Subcutaneous adipose tissue (tissue), 4 donors: ENCODE results near the gene XCR1. TPM values are rescaled to one million over a fixed set of nuclear protein-coding genes. Genes with fewer than 3 reads are reported as not detected.

Experiments used
- total RNA-seq, 4 donors: library from RNA; depleted of rRNA; stranded (reverse); fragments of >200 nt; gene quantifications; one replicate each; pipeline ENCODE4 v1.1.0, GENCODE V29; 2016
- TF ChIP-seq, protein P1 (sequence below): fragments of 450-650 bp; IDR thresholded peaks from one replicate; pipeline ENCODE4 v1.5.1; 2016; ENCODE audit warnings: low read depth, mild to moderate bottlenecking, control low read depth, antibody characterized with exemption, moderate library complexity

The XCR1 gene
- total RNA-seq, 4 donors from 2014 or later = not detected

DNA sequence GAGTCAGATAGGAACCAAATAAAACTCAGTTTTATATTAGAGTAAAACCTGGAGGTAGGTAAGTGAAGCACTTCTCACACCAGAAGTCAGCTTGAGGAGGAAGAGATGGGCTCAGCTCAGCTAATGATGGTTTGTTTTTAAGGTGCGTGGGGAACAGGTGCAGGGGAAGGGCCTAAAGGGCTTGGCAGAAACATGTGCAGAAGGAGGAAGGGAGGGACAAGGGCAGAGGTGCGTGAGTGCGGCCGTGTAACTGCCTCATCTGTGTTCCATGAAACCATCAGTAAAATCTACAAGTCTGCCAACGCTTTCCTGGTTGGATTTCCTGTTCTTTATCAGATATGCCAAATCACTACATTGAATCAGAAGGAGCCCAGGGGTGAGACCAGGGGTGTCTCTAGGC, 51.6 kb downstream of the XCR1 start:
- TF ChIP-seq, protein P1, sequence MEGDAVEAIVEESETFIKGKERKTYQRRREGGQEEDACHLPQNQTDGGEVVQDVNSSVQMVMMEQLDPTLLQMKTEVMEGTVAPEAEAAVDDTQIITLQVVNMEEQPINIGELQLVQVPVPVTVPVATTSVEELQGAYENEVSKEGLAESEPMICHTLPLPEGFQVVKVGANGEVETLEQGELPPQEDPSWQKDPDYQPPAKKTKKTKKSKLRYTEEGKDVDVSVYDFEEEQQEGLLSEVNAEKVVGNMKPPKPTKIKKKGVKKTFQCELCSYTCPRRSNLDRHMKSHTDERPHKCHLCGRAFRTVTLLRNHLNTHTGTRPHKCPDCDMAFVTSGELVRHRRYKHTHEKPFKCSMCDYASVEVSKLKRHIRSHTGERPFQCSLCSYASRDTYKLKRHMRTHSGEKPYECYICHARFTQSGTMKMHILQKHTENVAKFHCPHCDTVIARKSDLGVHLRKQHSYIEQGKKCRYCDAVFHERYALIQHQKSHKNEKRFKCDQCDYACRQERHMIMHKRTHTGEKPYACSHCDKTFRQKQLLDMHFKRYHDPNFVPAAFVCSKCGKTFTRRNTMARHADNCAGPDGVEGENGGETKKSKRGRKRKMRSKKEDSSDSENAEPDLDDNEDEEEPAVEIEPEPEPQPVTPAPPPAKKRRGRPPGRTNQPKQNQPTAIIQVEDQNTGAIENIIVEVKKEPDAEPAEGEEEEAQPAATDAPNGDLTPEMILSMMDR = no peak

DNA sequence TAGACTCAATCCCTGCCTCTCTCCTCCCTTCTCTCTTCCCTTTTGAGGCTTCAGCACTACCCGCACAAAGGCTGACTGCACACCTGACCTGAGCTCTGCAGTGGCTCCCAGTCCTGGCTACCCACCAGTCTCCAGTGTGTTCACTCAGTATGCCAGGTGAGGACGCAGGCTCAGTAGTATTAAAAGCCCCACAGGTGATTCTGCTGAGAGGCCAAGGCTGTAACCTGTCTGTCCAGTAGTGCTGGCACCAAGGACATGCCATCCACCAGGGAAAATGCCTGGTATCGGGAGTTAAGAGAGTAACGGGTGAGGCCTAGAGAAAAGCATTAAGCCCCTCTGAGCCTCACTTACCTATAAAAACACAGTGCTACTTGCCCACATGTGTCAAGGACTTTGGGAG, 52.6 kb downstream of the XCR1 start:
- TF ChIP-seq, protein P1 = no peak

DNA sequence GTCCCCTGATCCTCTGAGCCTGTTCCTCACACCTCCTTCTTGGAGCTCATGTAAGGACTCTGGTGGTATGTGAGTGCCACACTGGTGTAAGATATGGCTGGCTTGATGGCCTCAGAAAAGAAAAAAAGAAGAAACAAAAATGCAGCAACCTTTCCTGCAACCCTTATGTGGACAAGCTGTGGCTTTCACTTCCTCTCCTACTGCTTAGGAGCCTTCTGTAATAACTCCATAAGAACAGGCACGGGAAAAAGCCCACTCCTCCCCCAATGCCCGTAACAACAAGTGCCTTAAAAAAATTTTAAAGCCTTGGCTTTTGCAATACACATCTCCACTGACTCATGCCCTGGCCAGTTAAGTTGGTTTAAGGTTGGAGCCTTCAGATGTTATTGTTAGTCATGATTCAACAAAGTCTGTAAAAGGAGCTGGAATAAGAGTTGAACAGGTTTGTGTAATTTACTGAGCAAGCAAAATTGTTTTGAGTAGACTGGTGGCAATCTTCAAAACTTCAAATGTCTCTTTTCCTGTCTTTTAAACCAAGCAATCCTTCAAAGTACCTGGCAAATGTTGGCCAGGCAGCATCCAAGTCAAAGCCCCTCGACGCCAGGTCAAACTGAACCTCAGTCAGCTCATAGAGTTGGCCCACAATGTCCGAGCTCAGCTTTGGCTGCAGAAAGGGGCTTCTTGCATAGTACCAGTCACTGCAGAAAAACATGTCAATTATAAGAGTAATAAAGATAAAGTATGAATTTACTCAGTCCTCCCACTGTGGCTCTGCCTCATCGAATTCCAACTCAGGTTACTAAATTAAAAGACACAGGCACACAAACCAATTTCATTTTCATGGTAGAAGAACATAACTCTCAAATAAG, 54.5 kb downstream of the XCR1 start:
- TF ChIP-seq, protein P1 = no peak

DNA sequence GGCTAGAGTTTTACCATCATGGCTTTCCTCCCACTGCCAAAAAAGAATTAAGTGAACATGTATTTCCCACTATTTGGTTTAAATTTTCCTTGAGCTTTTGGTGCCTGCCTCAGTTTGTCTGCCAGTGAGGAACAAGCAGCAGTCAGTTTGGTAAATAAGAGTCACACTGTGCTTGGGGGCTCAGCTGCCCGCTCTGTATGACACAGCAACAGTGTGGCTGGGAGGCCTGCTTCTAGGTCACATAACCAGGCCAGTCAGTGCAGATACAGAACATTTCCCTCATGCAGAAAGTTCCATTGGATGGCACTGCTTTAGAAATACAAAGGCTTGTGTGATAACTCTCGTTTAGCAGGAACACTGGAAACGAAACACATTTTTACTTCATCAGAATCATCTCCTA, 57.3 kb downstream of the XCR1 start:
- TF ChIP-seq, protein P1 = no peak

DNA sequence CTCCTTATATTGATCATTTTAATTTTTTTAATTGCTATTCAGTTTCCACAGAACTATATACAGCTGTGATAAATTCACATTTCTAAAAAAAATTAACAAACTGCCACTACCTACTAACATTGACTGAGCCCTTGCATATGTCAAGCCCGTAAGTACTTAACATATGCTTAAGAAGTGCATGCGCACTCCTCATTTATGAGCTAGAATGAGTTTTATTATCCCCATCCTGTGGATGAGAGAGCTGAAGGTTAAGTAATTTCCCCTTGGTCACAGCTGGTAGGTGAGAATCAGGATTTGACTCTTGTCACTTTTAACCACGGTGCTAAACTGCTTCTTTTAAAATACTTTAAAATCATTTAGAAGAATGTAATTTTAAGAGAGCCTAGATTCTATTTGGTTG, 58.2 kb downstream of the XCR1 start:
- TF ChIP-seq, protein P1 = no peak

DNA sequence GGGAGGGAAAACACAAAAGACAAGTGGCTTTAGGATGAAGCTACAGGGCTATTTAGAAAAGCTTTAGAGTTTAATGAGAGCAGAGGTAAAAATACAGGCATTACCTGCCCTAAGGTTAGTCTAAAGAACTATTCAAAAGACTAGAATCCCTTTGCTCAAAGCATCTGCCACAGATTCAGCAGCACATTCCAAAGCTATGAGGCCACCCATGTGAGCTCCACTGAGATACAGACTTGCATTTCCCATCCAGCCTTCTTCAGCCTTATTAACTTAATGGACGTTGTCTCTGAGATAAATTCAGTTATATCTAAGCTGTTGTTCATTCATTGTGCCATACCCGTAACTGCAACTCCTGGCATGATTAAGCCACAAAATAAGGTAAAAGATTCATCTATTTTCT, 58.6 kb downstream of the XCR1 start:
- TF ChIP-seq, protein P1 = no peak

DNA sequence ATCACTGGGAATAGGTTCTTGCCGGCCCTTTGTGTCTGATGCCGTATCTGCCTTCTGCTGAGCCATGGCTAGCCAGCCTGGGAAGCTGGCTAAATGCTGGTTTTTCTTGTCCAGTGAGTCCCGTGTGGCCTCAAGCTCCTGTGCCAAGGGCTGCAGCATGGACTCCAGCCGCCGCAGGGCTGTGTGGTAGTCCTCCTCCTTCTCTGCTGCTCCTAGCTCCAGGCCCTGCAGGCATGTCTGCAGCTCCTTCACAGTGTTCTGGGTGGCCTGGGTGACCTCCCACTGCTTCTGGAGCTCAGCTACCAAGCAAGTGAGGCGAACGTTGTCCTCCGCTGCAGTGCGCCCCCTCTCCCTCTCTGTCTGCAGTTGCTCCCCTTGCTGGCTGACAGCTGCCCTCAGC, 59.1 kb downstream of the XCR1 start:
- TF ChIP-seq, protein P1 = no peak
